A549 (cell line): ENCODE data around the gene AHCY. TPM values are rescaled to one million over a fixed set of nuclear protein-coding genes. Genes with fewer than 3 reads are reported as not detected.

Experiments used
- ATAC-seq, 2 experiments: fragments of 200-7000 bp in 1 of 2; fragments of >200 bp in 1 of 2; cut with Nextera tagmentation in 1 of 2; cut with Tn5 transposase in 1 of 2; 3 replicates each; pipeline versions ENCODE4 v1.8.0 to v1.9.1; 2018 to 2020; ENCODE audit warnings: mild to moderate bottlenecking in 1 of 2, moderate library complexity in 1 of 2
- CTCF ChIA-PET: fragments of 300-600 bp; sonication (Branson Sonifier 250); formaldehyde crosslinking; extraction: SDS; loops from one replicate; lab custom pipeline; 2021; ENCODE audit warnings: antibody characterized with exemption, inconsistent platforms; lab: Yijun Ruan, JAX
- POLR2A ChIA-PET: fragments of 350-600 bp; formaldehyde crosslinking; extraction: SDS; loops from one replicate; lab custom pipeline; 2021; ENCODE audit warnings: antibody characterized with exemption, inconsistent platforms; lab: Yijun Ruan, JAX
- DNase-seq, 2 experiments: peaks; one replicate each; pipeline versions ENCODE4 v3.0.0 to v3.0.0-alpha.2; 2011 to 2016; ENCODE audit warnings: low read depth in 1 of 2, low spot score in 1 of 2
- FAIRE-seq: peaks from 2 replicates; lab custom pipeline; 2011; peaks lifted over from hg19 to GRCh38; lab: Jason Lieb, UNC
- H3K27ac ChIP-seq, 2 experiments: fragments of >200 bp; sonication (Bioruptor Twin); formaldehyde crosslinking; 3 replicates each; pipeline ENCODE4 v1.5.1; 2016 to 2017
- H3K4me1 ChIP-seq: fragments of >200 bp; sonication (Bioruptor Twin); formaldehyde crosslinking; 3 replicates; pipeline ENCODE4 v1.6.1; 2016
- H3K4me2 ChIP-seq: fragments of >200 bp; sonication (Bioruptor Twin); formaldehyde crosslinking; 3 replicates; pipeline ENCODE4 v1.6.1; 2016
- H3K4me3 ChIP-seq: fragments of >200 bp; sonication (Bioruptor Twin); formaldehyde crosslinking; 3 replicates; pipeline ENCODE4 v1.5.1; 2016
- H3K9me3 ChIP-seq: fragments of >200 bp; sonication (Bioruptor Twin); formaldehyde crosslinking; 3 replicates; pipeline ENCODE4 v1.6.1; 2016
- BCL3 ChIP-seq: fragments of >200 bp; sonication (Bioruptor Twin); formaldehyde crosslinking; IDR thresholded peaks from 3 replicates; pipeline ENCODE4 v1.6.1; 2016
- CHD4 ChIP-seq: fragments of 200-600 bp; sonication (generic); IDR thresholded peaks from 2 replicates; pipeline ENCODE4 v1.6.1; 2016; ENCODE audit warnings: antibody characterized with exemption, mild to moderate bottlenecking, borderline replicate concordance
- CTCF ChIP-seq: fragments of >200 bp; sonication (Bioruptor Twin); formaldehyde crosslinking; IDR thresholded peaks from 3 replicates; pipeline ENCODE4 v1.5.1; 2016
- ELK1 ChIP-seq: fragments of 150-350 bp; IDR thresholded peaks from 2 replicates; pipeline ENCODE4 v1.6.1; 2014; ENCODE audit warnings: low read depth, mild to moderate bottlenecking, low read length
- EP300 ChIP-seq, 2 experiments: fragments of >200 bp; sonication (Bioruptor Twin); formaldehyde crosslinking; IDR thresholded peaks; 2 replicates in 1 of 2; 3 replicates in 1 of 2; pipeline ENCODE4 v1.6.1; 2016 to 2017
- FOSL2 ChIP-seq, 2 experiments: fragments of 450-650 bp in 1 of 2; fragments of >200 bp in 1 of 2; sonication (Bioruptor Twin) in 1 of 2; formaldehyde crosslinking; IDR thresholded peaks; 2 replicates each; pipeline versions ENCODE4 v1.5.0 to v1.6.1; 2016 to 2020; ENCODE audit warnings: mild to moderate bottlenecking in 1 of 2, moderate library complexity in 1 of 2
- GATA3 ChIP-seq: IDR thresholded peaks from 2 replicates; pipeline ENCODE4 v1.6.1; 2012; ENCODE audit warnings: borderline replicate concordance
- HDAC2 ChIP-seq: fragments of 200-600 bp; sonication (generic); IDR thresholded peaks from 2 replicates; pipeline ENCODE4 v1.6.1; 2016
- JUNB ChIP-seq: fragments of >200 bp; sonication (Bioruptor Twin); formaldehyde crosslinking; IDR thresholded peaks from 2 replicates; pipeline ENCODE4 v1.6.1; 2016
- NFE2L2 ChIP-seq: fragments of 150-350 bp; conservative IDR thresholded peaks from 2 replicates; pipeline ENCODE4 v1.6.1; 2014; ENCODE audit warnings: low read length
- NPAS2 ChIP-seq: fragments of 250-450 bp; sonication (Bioruptor Pico); IDR thresholded peaks from 2 replicates; pipeline ENCODE4 v1.8.0; 2022; ENCODE audit warnings: mild to moderate bottlenecking, moderate library complexity, borderline replicate concordance
- NR3C1 ChIP-seq: fragments of >200 bp; sonication (Bioruptor Twin); formaldehyde crosslinking; IDR thresholded peaks from 3 replicates; pipeline ENCODE4 v1.6.1; 2017
- PBX3 ChIP-seq: IDR thresholded peaks from 2 replicates; pipeline ENCODE4 v1.6.1; 2012
- RARB ChIP-seq: fragments of 250-450 bp; sonication (Bioruptor Pico); IDR thresholded peaks from 2 replicates; pipeline ENCODE4 v1.8.0; 2021; ENCODE audit warnings: mild to moderate bottlenecking, moderate library complexity
- REST ChIP-seq: fragments of 200-600 bp; sonication (generic); IDR thresholded peaks from 2 replicates; pipeline ENCODE4 v1.6.1; 2016; ENCODE audit warnings: antibody characterized with exemption, mild to moderate bottlenecking, moderate library complexity
- RFX5 ChIP-seq: fragments of 450-650 bp; IDR thresholded peaks from 2 replicates; pipeline ENCODE4 v1.7.1; 2014; ENCODE audit warnings: antibody characterized with exemption, mild to moderate bottlenecking, moderate library complexity
- RNF2 ChIP-seq: fragments of 200-600 bp; sonication (generic); IDR thresholded peaks from 2 replicates; pipeline ENCODE4 v1.6.1; 2016; ENCODE audit warnings: low read depth, mild to moderate bottlenecking, antibody characterized with exemption, moderate library complexity, borderline replicate concordance
- TFCP2L1 ChIP-seq: fragments of 250-450 bp; sonication (Bioruptor Pico); IDR thresholded peaks from 2 replicates; pipeline ENCODE4 v1.5.0; 2021; ENCODE audit warnings: mild to moderate bottlenecking
- ZC3H11A ChIP-seq: fragments of 450-650 bp; IDR thresholded peaks from 2 replicates; pipeline ENCODE4 v1.6.1; 2014; ENCODE audit warnings: antibody characterized with exemption, mild to moderate bottlenecking
- WGBS: methylation state at CpG from one replicate; pipeline ENCODE4 v1.1.6; 2017; ENCODE audit errors: missing lambda C conversion rate; 5-methylcytosine and 5-hydroxymethylcytosine counted together
- polyA plus RNA-seq, 4 experiments: library from polyadenylated mRNA; depleted of rRNA in 3 of 4; stranded (reverse); fragments of >200 nt; fragmentation: RNase III in 1 of 4; extraction: RNeasy Plus Mini Kit Qiagen cat#74134 plus additional on column Dnase treatment in 1 of 4; gene quantifications; 2 replicates in 3 of 4; 3 replicates in 1 of 4; pipeline ENCODE4 v1.2.3, GENCODE V29; 2011 to 2017

Gene AHCY
- polyA plus RNA-seq, 2 of the 4 experiments (the other 2 are of a cell fraction) = 274 to 290 TPM

GRCh38 chr20:34271956-34272355, 31.2 kb downstream of the AHCY start:
- CTCF ChIA-PET = interaction anchor here (1.1 to 1.2 kb wide), 2 partner anchors 11 to 251 kb away, joined by 3 to 4 read pairs; no protein-coding TSS in a partner anchor
- 92% methylated on average over 2 of the region's 2 CpGs for WGBS
- POLR2A ChIA-PET = no interaction called here

GRCh38 chr20:34269996-34270627, 33.0 kb downstream of the AHCY start:
- FAIRE-seq = no peak
- H3K4me1 ChIP-seq = no peaks in the 10 kb centered on the region
- 92% methylated on average over 9 of the region's 9 CpGs for WGBS
- no peak overlapping the region for H3K4me3 ChIP-seq
- H3K9me3 ChIP-seq = no peaks in the 10 kb centered on the region
- H3K4me2 ChIP-seq = no peak overlapping the region
- ChIA-PET CTCF (interaction anchor here (1.0 to 1.6 kb wide), 2 partner anchors 19 to 80 kb away, joined by 6 to 7 read pairs; no protein-coding TSS in a partner anchor), POLR2A (no interaction called here)
- no peak for ATAC-seq
- no peak overlapping the region; a peak in 1 of 6 replicates for H3K27ac ChIP-seq
- TF ChIP-seq EP300 (IDR thresholded peaks at IDR 0.05) (no peak), ZC3H11A (no peak), TFCP2L1 (no peak), REST (no peak), RFX5 (no peak), BCL3 (no peak), RARB (CRISPR knock-in tag) (no peak), HDAC2 (no peak), PBX3 (no peak), GATA3 (no peak), CHD4 (no peak), RNF2 (no peak), JUNB (no peak), NFE2L2 (no peak)
- DNase-seq = no peak

More at GRCh38 chr20:34271956-34272355, 31.2 kb downstream of the AHCY start:
- DNase-seq (no peak), FAIRE-seq (no peak), ATAC-seq (no peak)
- no peak overlapping the region for H3K27ac ChIP-seq
- no peak overlapping the region for H3K4me2 ChIP-seq
- no peak for TF ChIP-seq NPAS2 (CRISPR knock-in tag)
- TF ChIP-seq ELK1 = no peak
- no peak for TF ChIP-seq CTCF
- TF ChIP-seq FOSL2 (IDR thresholded peaks at IDR 0.05) = no peak
- no peak for TF ChIP-seq FOSL2 (CRISPR knock-in tag; IDR thresholded peaks at IDR 0.05)
- no peak for TF ChIP-seq NR3C1
- no peaks in the 10 kb centered on the region for H3K9me3 ChIP-seq
- no peaks in the 10 kb centered on the region for H3K4me1 ChIP-seq
- H3K4me3 ChIP-seq = no peak overlapping the region
